IPS-20b (cell line): ENCODE measurements around the gene LIPE.

Source experiments
- H3K27ac ChIP-seq: one replicate; pipeline ENCODE4 v1.5.1; 2013; ENCODE audit warnings: low read length
- H3K27me3 ChIP-seq: 2 replicates; pipeline ENCODE4 v1.6.1; 2013; ENCODE audit warnings: mild to moderate bottlenecking, low read length, inconsistent platforms; ENCODE audit not compliant: insufficient read depth
- H3K36me3 ChIP-seq: 2 replicates; pipeline ENCODE4 v1.6.1; 2013; ENCODE audit warnings: low read depth, mild to moderate bottlenecking, inconsistent platforms, low read length, moderate library complexity; ENCODE audit not compliant: insufficient read depth
- H3K4me1 ChIP-seq: 2 replicates; pipeline ENCODE4 v1.6.1; 2013; ENCODE audit warnings: mild to moderate bottlenecking, control low read depth, inconsistent platforms, low read length, moderate library complexity; ENCODE audit not compliant: insufficient read depth
- H3K4me3 ChIP-seq: 2 replicates; pipeline ENCODE4 v1.5.1; 2013; ENCODE audit warnings: mild to moderate bottlenecking, low read length, inconsistent platforms
- H3K9ac ChIP-seq: 2 replicates; pipeline ENCODE4 v1.6.1; 2013; ENCODE audit warnings: low read depth, mild to moderate bottlenecking, inconsistent platforms, low read length, moderate library complexity
- H3K9me3 ChIP-seq: 2 replicates; pipeline ENCODE4 v1.6.1; 2013; ENCODE audit warnings: mild to moderate bottlenecking, low read depth, low read length, inconsistent platforms; ENCODE audit not compliant: insufficient read depth

Gene LIPE

GRCh38 chr19:42427313-42427712, at the start of gene LIPE:
Gene LIPE, minus strand, starts transcription at chr19:42427388. Its CDS starts 239 bp downstream, at chr19:42427149.
- Histone ChIP-seq H3K4me1 (no peaks in the 10 kb centered on the region), H3K36me3 (no peaks in the 10 kb centered on the region), H3K27ac (no peak within 1 kb of the TSS), H3K4me3 (no peak within 1 kb of the TSS), H3K9me3 (no peaks in the 10 kb centered on the region), H3K27me3 (peaks cover 60% of the 10 kb centered on the region), H3K9ac (no peak within 1 kb of the TSS)

- Histone ChIP-seq H3K27ac (peak overlapping the region; percentile 65), H3K36me3 (no peaks in the 10 kb centered on the region), H3K27me3 (no peaks in the 10 kb centered on the region), H3K9ac (peak overlapping the region; percentile 5; the same call in 1 of the 2 replicates), H3K9me3 (no peaks in the 10 kb centered on the region), H3K4me3 (peak overlapping the region; percentile 19; the same call in 1 of the 2 replicates), H3K4me1 (peaks cover 43% of the 10 kb centered on the region)
These were observed 48.2 kb upstream of the LIPE start for GRCh38 chr19:42475366-42475765.

GRCh38 chr19:42474743-42475142, 47.6 kb upstream of the LIPE start:
- Histone ChIP-seq H3K4me1 (peaks cover 43% of the 10 kb centered on the region), H3K9ac (peak overlapping the region; percentile 80; the same call in 1 of the 2 replicates), H3K9me3 (no peaks in the 10 kb centered on the region)

GRCh38 chr19:42473686-42474085, 46.5 kb upstream of the LIPE start:
- Histone ChIP-seq H3K9me3 (no peaks in the 10 kb centered on the region), H3K9ac (peak overlapping the region; percentile 80; the same call in 1 of the 2 replicates), H3K4me1 (peaks cover 43% of the 10 kb centered on the region), H3K36me3 (no peaks in the 10 kb centered on the region), H3K27ac (peak overlapping the region; percentile 60), H3K4me3 (peak overlapping the region; percentile 25; the same call in 1 of the 2 replicates), H3K27me3 (no peaks in the 10 kb centered on the region)

More at GRCh38 chr19:42474743-42475142, 47.6 kb upstream of the LIPE start:
- Histone ChIP-seq H3K4me3 (peak overlapping the region; percentile 47; the same call in 1 of the 2 replicates), H3K36me3 (no peaks in the 10 kb centered on the region), H3K27me3 (no peaks in the 10 kb centered on the region), H3K27ac (no peak overlapping the region)

GRCh38 chr19:42472402-42473147, 45.4 kb upstream of the LIPE start:
- H3K27ac ChIP-seq = peak overlapping the region; percentile 92
- no peaks in the 10 kb centered on the region for H3K9me3 ChIP-seq
- H3K9ac ChIP-seq = peak overlapping the region; percentile 60; the same call in 1 of the 2 replicates
- H3K27me3 ChIP-seq = no peaks in the 10 kb centered on the region
- H3K4me3 ChIP-seq = no peak overlapping the region
- H3K36me3 ChIP-seq = no peaks in the 10 kb centered on the region
- peaks cover 45% of the 10 kb centered on the region for H3K4me1 ChIP-seq

GRCh38 chr19:42471554-42472249, 44.5 kb upstream of the LIPE start:
- no peaks in the 10 kb centered on the region for H3K36me3 ChIP-seq
- no peaks in the 10 kb centered on the region for H3K27me3 ChIP-seq
- H3K27ac ChIP-seq = peak overlapping the region; percentile 92
- no peaks in the 10 kb centered on the region for H3K9me3 ChIP-seq
- peak overlapping the region; percentile 60; the same call in 1 of the 2 replicates for H3K9ac ChIP-seq
- H3K4me1 ChIP-seq = peaks cover 45% of the 10 kb centered on the region
- H3K4me3 ChIP-seq = no peak overlapping the region

- H3K4me1 ChIP-seq = peaks cover 40% of the 10 kb centered on the region
- H3K36me3 ChIP-seq = no peaks in the 10 kb centered on the region
- H3K27me3 ChIP-seq = no peaks in the 10 kb centered on the region
- H3K4me3 ChIP-seq = no peak overlapping the region
- no peaks in the 10 kb centered on the region for H3K9me3 ChIP-seq
- no peak overlapping the region for H3K9ac ChIP-seq
- no peak overlapping the region for H3K27ac ChIP-seq
These were observed 42.4 kb upstream of the LIPE start for GRCh38 chr19:42469311-42470235.

GRCh38 chr19:42468273-42468796, 41.1 kb upstream of the LIPE start:
- Histone ChIP-seq H3K27me3 (no peaks in the 10 kb centered on the region), H3K36me3 (no peaks in the 10 kb centered on the region), H3K4me3 (no peak overlapping the region), H3K9me3 (no peaks in the 10 kb centered on the region), H3K9ac (no peak overlapping the region), H3K27ac (no peak overlapping the region), H3K4me1 (peaks cover 32% of the 10 kb centered on the region)

GRCh38 chr19:42467183-42467760, 40.1 kb upstream of the LIPE start:
- Histone ChIP-seq H3K9ac (no peak overlapping the region), H3K4me3 (no peak overlapping the region), H3K9me3 (no peaks in the 10 kb centered on the region), H3K36me3 (no peaks in the 10 kb centered on the region), H3K27me3 (no peaks in the 10 kb centered on the region), H3K4me1 (peaks cover 24% of the 10 kb centered on the region), H3K27ac (no peak overlapping the region)

- H3K9ac ChIP-seq = no peak overlapping the region
These were observed 39.5 kb upstream of the LIPE start for GRCh38 chr19:42466521-42467182.

More at GRCh38 chr19:42466521-42467182, 39.5 kb upstream of the LIPE start:
- Histone ChIP-seq H3K4me3 (no peak overlapping the region), H3K27ac (no peak overlapping the region), H3K36me3 (no peaks in the 10 kb centered on the region), H3K9me3 (no peaks in the 10 kb centered on the region), H3K27me3 (no peaks in the 10 kb centered on the region), H3K4me1 (peaks cover 18% of the 10 kb centered on the region)
